Measurements from ENCODE around the gene PIAS3.
"Not testable (repeated sequence)": the region's sequence is repeated elsewhere in the genome, so short reads cannot be mapped to it uniquely, and the experiment has no call there.

The PIAS3 gene

DNA sequence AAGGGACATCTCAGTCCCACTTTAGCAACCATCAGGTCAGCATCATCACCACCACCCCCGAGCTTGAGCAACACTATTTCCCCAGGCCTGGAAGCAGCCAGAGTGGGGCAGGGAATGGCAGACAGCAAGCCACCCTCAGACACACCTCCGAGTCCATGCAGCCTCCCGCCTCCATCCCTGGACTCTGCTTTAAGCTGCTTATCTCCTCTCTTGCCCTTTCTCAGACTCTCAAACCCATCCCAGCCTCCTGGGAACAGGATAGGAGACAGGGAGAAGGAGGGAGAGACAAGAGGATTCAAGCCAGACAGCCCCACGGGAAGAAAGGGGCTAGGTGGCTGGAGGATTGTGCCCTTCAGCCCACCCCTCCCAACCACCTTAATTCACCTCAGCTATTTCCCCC lies 1.7 kb downstream of the PIAS3 start:
- peaks cover 2% of the 10 kb centered on the region; the same call in 1 of the 2 replicates for H3K9me3 ChIP-seq (ENCODE audit: control insufficient read depth, insufficient read depth, low read length)
- H3K36me3 ChIP-seq (ENCODE audit: insufficient read depth, low read length): peaks cover 3% of the 10 kb centered on the region; the same call in 1 of the 2 replicates
- peaks cover 3% of the 10 kb centered on the region; the same call in 1 of the 2 replicates for H3K4me1 ChIP-seq (ENCODE audit: insufficient read depth, low read length)
- no peak overlapping the region for H3K9ac ChIP-seq (ENCODE audit: low read depth, low read length)

DNA sequence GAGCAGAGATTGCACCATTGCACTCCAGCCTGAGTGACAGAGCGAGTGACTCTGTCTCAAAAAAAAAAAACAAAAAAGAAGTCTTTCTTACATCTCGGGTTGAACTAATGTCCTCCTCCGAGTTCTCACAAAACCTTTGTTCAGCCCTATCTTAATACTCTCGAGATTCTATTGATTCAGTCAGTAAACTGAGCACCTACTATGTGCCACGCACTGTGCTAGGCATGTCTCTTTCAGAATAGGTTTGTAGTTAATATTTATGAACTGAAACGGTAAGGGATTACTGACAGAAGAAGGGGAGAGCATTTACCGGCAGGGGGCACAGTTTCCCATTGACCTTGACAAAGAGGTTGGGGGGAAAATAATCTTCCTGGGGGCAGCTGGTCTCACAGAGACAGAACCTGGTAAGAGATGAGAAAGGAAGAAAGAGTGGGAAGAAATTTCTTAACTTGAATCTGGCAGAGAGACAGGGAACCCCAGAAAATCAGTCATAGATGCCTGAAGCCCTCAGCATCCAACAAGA lies 3.4 kb downstream of the PIAS3 start:
- H3K9ac ChIP-seq (ENCODE audit: low read depth, low read length): no peak overlapping the region
- peaks cover 2% of the 10 kb centered on the region; the same call in 1 of the 2 replicates for H3K9me3 ChIP-seq (ENCODE audit: control insufficient read depth, insufficient read depth, low read length)
- H3K4me1 ChIP-seq (ENCODE audit: insufficient read depth, low read length): peaks cover 3% of the 10 kb centered on the region; the same call in 1 of the 2 replicates
- H3K36me3 ChIP-seq (ENCODE audit: insufficient read depth, low read length): peaks cover 3% of the 10 kb centered on the region; the same call in 1 of the 2 replicates

DNA sequence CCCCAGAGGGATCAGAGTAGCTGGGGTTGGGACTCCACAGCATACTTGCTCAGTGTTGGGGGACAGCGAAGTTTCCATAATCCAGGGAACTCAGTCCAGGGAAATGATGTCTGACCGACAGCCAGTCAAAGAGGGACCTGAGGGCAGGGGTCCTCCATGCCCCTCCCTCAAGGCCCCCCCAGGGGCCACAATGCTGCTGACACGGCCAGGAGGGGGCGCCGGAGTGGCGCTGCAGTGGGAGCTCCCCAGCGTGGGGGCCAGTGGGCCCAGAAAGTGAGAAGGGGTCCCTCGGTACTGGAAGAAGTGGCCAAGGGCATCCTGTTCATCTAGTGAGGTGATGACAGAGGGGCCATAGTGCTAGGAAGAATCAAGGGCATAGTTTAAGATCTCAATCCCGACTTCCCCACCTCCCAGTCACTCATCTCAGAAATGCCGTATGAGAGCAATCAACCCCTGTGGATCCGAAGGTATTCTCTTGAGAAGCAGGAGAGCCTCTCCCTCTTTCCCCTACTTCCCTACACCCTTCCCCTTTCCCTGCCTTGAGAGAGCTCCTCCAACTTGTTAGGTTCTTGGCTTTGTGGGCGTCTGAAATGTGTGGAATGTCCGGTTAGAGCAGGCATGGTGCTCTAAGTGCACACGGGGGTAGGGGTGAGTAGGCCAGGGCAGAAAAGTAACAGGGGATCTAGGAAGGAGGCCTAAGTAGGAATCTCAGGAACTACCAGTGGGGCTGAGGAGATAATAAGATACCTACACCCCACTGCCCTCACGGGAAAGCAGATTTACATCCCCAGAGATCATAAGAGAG lies 9.3 kb downstream of the PIAS3 start:
- no peak overlapping the region for H3K9ac ChIP-seq (ENCODE audit: low read depth, low read length)
- no peaks in the 10 kb centered on the region; the same call in 1 of the 2 replicates for H3K36me3 ChIP-seq (ENCODE audit: insufficient read depth, low read length)
- no peaks in the 10 kb centered on the region for H3K4me1 ChIP-seq (ENCODE audit: insufficient read depth, low read length)
- H3K9me3 ChIP-seq (ENCODE audit: control insufficient read depth, insufficient read depth, low read length): no peaks in the 10 kb centered on the region

DNA sequence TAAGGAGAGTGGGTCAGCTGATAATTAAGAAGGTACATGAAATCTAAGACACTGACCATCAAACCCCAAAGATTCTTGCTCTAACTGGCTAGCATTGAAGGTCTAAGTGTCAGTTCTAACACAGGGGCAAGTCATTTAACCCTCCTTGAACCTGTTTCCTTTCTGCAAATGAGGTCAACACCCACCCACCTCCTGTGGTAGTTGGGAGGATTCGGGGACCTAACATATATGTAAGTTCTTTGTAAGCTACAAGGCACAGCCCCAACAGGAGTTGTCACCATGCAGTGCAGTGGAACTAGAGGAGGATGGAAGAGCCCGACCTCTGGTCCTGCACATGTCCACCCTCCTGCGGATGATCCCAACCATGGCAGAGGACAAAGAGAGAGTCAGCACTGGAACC lies 11.1 kb downstream of the PIAS3 start:
- H3K4me1 ChIP-seq (ENCODE audit: insufficient read depth, low read length): no peaks in the 10 kb centered on the region
- H3K36me3 ChIP-seq (ENCODE audit: insufficient read depth, low read length): no peaks in the 10 kb centered on the region
- H3K9ac ChIP-seq (ENCODE audit: low read depth, low read length): no peak overlapping the region
- no peaks in the 10 kb centered on the region for H3K9me3 ChIP-seq (ENCODE audit: control insufficient read depth, insufficient read depth, low read length)

DNA sequence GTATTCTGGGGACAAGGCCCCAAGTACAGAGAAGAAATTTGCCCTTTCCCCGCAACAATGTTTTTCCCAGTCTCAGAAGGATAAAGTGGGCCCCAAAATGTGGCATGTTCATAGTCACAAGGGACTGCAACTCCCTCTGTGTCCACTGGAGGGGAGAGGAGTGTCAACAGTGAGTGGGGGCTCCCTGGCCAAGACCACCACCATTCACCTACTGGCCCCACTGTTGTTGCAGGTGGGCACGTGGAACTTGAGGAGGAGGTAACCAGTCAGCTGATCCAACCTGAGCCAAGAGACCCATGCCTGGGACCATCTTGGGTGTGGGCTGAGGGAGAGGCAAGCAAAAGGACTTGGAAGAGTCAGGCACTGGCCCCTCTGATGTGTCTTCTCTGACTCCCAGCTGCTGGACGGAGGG lies 12.7 kb downstream of the PIAS3 start:
- Histone ChIP-seq H3K9ac (ENCODE audit: low read depth, low read length) (peak overlapping the region; percentile 57), H3K9me3 (ENCODE audit: control insufficient read depth, insufficient read depth, low read length) (no peaks in the 10 kb centered on the region), H3K4me1 (ENCODE audit: insufficient read depth, low read length) (no peaks in the 10 kb centered on the region), H3K36me3 (ENCODE audit: insufficient read depth, low read length) (no peaks in the 10 kb centered on the region)

DNA sequence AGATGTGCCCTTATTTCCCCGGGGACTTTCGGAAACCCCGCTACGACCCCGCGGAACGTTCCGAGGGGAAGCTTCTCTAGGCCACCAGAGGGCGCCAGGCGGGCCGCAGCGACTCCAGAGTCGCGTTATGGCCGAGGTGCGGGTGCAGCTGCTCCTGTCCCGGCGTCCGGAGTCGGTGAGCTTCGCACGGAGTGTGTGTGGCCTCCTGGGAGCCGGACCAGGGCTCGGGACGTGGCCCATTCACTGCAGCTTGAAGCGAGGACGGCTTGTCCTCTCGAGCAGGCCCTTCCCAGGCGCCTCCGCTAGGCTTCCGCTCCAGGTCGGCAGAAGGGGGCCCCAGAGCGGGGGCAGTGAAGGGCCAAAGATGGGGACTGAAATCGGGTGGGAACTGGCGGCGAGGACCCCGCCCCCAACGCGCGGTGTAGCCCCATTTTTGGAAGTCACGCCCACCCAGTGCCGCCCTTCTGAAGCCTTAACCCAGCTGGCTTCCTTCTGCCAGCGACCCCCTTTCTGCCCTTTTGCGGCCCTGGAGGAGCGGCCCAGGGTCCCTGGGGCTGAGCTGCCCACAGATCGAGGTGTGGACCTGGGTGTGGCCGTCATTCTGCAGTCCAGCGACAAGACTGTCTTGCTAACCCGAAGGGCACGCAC lies 13.2 kb downstream of the PIAS3 start, which contains the start of gene NUDT17:
TSS of gene NUDT17 (plus strand) at position 117 of the 648 bp plus-strand sequence. CDS start at position 128, 11 bp downstream.
- Histone ChIP-seq H3K4me1 (ENCODE audit: insufficient read depth, low read length) (no peaks in the 10 kb centered on the region), H3K9ac (ENCODE audit: low read depth, low read length) (peak within 1 kb of the TSS; percentile 57), H3K9me3 (ENCODE audit: control insufficient read depth, insufficient read depth, low read length) (no peaks in the 10 kb centered on the region), H3K36me3 (ENCODE audit: insufficient read depth, low read length) (peaks cover 3% of the 10 kb centered on the region; the same call in 1 of the 2 replicates)

DNA sequence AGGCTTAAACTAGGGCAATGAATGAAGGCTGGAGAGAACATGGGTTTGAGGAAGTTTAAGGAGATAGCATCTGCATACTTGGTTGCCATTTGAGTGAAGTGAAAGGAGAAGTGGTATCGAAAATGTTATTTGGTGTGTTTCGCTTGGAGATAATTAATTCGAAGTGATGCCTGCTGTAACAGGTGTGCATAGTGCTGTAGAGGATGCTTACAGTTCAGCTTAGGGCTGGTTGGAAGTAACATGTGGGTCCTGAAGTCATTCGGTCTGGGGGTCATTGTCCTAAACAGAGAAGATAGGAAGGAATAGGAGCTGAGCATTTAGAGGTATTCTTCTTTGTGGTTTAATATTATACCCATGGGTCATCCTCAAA lies 13.8 kb downstream of the PIAS3 start:
- Histone ChIP-seq H3K9me3 (ENCODE audit: control insufficient read depth, insufficient read depth, low read length) (no peaks in the 10 kb centered on the region), H3K9ac (ENCODE audit: low read depth, low read length) (peak overlapping the region; percentile 57; the same call in 1 of the 2 replicates), H3K36me3 (ENCODE audit: insufficient read depth, low read length) (peaks cover 3% of the 10 kb centered on the region; the same call in 1 of the 2 replicates), H3K4me1 (ENCODE audit: insufficient read depth, low read length) (no peaks in the 10 kb centered on the region)

DNA sequence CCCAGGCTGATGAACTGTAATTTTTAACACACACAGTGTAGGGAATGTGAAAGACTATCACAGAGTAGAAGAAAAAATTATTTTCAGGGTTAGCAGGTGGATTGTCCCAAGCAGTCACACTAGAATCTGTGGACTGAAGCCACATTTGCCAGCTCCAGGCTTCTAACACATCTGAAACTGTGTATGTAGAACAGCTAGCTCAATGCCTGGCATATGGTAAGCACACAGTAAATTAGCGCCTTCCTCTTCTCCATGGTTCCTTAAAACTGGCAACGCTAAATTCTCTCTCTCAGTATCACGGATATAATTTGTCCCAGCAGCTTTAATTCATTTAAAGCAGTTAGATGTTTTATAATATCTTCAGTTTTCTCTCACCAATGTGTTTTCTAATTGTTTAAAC lies 15.8 kb downstream of the PIAS3 start:
- Histone ChIP-seq H3K4me1 (ENCODE audit: insufficient read depth, low read length) (no peaks in the 10 kb centered on the region), H3K36me3 (ENCODE audit: insufficient read depth, low read length) (peaks cover 6% of the 10 kb centered on the region; the same call in 1 of the 2 replicates), H3K9ac (ENCODE audit: low read depth, low read length) (no peak overlapping the region), H3K9me3 (ENCODE audit: control insufficient read depth, insufficient read depth, low read length) (no peaks in the 10 kb centered on the region)

DNA sequence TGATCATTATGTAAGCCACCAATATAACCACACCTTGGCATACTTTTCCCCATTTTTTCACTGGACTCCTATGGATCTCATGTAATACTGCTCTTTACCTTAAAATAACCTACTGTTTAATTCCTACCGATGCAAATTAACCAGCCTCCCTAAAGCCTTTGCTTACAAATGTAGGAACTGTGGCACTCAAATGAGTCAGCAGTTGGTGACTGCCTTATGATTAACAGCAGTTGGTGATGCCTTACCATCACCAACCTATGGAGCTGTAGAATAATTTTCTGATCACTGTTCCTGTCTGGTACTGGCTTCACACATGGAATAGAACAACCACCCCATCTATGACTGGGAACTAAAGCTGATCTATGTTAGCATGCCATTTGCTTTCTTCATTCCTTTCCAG lies 21.2 kb downstream of the PIAS3 start:
- Histone ChIP-seq H3K36me3 (ENCODE audit: insufficient read depth, low read length) (peaks cover 23% of the 10 kb centered on the region), H3K4me1 (ENCODE audit: insufficient read depth, low read length) (no peaks in the 10 kb centered on the region), H3K9me3 (ENCODE audit: control insufficient read depth, insufficient read depth, low read length) (no peaks in the 10 kb centered on the region), H3K9ac (ENCODE audit: low read depth, low read length) (no peak overlapping the region)

DNA sequence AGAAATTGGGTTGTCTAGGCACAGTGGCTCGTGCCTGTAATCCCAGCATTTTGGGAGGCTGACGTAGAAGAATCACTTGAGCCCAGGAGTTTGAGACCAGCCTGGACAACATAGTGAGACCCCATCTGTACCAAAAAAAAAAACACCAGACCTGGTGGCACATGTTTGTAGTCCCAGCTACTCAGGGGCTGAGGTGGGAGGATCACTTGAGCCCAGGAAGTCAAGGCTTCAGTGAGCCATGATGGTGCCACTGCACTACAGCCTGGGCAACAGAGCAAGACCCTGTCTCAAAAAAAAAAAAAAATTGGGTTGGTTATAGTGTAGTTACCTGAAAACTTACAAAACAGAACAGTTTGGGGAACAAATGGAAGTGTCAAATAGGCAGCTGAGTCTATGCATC lies 28.1 kb downstream of the PIAS3 start:
- not testable (repeated sequence) for H3K9me3 ChIP-seq (ENCODE audit: control insufficient read depth, insufficient read depth, low read length); H3K4me1 ChIP-seq (ENCODE audit: insufficient read depth, low read length); H3K9ac ChIP-seq (ENCODE audit: low read depth, low read length)
- peaks cover 27% of the 10 kb centered on the region for H3K36me3 ChIP-seq (ENCODE audit: insufficient read depth, low read length)

DNA sequence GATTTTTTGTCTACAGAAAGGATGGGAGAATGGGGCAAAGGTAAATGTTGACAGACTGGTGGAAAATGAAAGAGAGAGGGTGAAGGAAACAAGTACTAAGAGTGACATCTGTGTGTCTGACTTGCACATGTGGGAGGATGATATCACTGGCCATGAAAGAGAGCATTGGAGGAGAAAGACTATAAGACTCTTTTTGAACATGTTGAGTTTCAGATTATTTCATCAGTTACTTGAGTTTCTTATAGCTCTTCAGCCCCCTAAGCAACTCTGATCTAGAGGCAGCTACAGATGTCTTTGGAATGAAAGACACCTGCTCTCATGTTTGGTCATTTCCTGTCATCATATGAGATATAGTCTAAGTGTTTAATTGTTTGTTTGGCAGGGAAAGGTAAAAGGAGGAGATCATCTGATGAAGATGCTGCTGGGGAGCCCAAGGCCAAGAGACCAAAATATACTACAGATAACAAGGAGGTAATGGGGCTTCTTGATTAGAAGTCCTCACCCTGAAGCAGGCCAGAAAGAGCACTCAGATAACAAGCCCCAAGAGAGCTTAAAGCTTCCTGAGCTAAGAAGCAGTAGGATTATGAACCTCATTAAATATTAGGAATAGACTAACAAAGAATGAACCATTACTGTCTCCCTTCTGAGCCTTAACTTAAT lies 30.4 kb downstream of the PIAS3 start:
- no peaks in the 10 kb centered on the region for H3K9me3 ChIP-seq (ENCODE audit: control insufficient read depth, insufficient read depth, low read length)
- H3K9ac ChIP-seq (ENCODE audit: low read depth, low read length): no peak overlapping the region
- peaks cover 25% of the 10 kb centered on the region for H3K36me3 ChIP-seq (ENCODE audit: insufficient read depth, low read length)
- H3K4me1 ChIP-seq (ENCODE audit: insufficient read depth, low read length): no peaks in the 10 kb centered on the region

DNA sequence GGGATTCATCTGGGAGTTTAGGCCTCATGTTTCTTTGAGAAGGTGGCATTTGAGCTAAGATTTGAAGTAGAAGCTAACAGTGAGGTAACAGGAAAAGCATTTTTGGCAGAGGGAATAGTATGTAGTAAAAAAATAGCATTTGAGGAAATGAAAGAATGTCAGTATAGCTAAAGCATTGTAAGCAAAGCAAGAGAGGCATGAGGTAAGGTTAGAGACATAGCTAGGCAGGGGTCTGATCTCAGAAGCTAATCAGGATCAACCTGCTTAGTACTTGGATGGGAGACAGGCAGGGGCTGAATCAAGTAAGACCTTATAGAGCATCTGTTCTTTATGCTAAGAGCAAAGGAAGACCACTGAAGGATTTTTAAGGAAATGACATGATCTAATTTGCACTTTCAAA lies 30.9 kb downstream of the PIAS3 start:
- Histone ChIP-seq H3K4me1 (ENCODE audit: insufficient read depth, low read length) (no peaks in the 10 kb centered on the region), H3K9me3 (ENCODE audit: control insufficient read depth, insufficient read depth, low read length) (no peaks in the 10 kb centered on the region), H3K36me3 (ENCODE audit: insufficient read depth, low read length) (peaks cover 22% of the 10 kb centered on the region; the same call in 1 of the 2 replicates), H3K9ac (ENCODE audit: low read depth, low read length) (no peak overlapping the region)

DNA sequence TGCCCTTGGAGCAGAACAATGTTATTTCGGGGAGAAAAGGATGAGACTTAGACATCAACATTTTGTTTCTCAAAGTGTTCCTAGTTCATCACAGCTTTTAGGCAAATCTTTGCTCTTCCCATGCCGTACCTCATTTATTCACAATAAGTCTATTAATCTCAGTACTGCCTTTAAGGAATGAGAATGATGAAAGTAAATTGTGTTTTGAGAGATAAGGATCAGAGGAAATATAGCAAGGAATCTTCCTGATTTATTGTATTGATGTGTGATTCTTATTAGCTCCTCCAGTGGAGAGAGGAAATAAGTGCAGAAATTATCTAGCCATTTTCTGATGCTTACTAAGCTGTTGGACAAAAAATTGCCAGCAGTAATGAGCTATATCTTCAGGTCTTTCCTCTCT lies 32.9 kb downstream of the PIAS3 start:
- Histone ChIP-seq H3K4me1 (ENCODE audit: insufficient read depth, low read length) (no peaks in the 10 kb centered on the region), H3K9ac (ENCODE audit: low read depth, low read length) (no peak overlapping the region), H3K9me3 (ENCODE audit: control insufficient read depth, insufficient read depth, low read length) (no peaks in the 10 kb centered on the region), H3K36me3 (ENCODE audit: insufficient read depth, low read length) (peaks cover 22% of the 10 kb centered on the region; the same call in 1 of the 2 replicates)

DNA sequence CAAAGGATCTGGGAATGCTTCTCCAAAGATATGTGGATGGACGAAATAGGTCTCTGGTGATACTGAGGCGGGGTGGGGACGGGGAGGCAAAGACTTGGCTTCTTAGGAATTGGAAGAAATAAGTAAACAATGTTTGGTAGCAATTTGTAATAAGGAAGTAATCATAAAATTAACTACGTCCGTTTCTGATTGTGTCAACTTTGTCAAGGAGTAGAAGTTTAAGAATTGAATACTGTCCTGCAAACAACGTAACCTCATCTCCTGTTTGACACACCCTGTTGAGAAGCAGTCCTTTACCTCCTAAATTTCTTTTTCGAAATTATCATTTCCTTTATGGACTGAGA lies 34.4 kb downstream of the PIAS3 start:
- peak overlapping the region; percentile 87 for H3K9ac ChIP-seq (ENCODE audit: low read depth, low read length)
- H3K4me1 ChIP-seq (ENCODE audit: insufficient read depth, low read length): no peaks in the 10 kb centered on the region
- peaks cover 21% of the 10 kb centered on the region; the same call in 1 of the 2 replicates for H3K36me3 ChIP-seq (ENCODE audit: insufficient read depth, low read length)
- H3K9me3 ChIP-seq (ENCODE audit: control insufficient read depth, insufficient read depth, low read length): no peaks in the 10 kb centered on the region

Measured in ES-I3 (cell line).